DMS79 (cell line): ENCODE results near the gene CENPM.
"Not testable (repeated sequence)": the region's sequence is repeated elsewhere in the genome, so short reads cannot be mapped to it uniquely, and the experiment has no call there.

ENCODE experiments used
- DNase-seq: peaks from one replicate; lab custom pipeline; 2025; lab: John Stamatoyannopoulos, UW

Gene CENPM

GRCh38 chr22:41966225-41966606 lies 19.3 kb upstream of the CENPM start:
- DNase-seq, result no peak

GRCh38 chr22:41964112-41964491 lies 17.1 kb upstream of the CENPM start:
- DNase-seq, result no peak

- DNase-seq, result no peak
These were observed 16.6 kb upstream of the CENPM start for GRCh38 chr22:41963453-41964111.

- no peak for DNase-seq
These were observed 11.1 kb upstream of the CENPM start for GRCh38 chr22:41957941-41958556.

GRCh38 chr22:41952713-41953112 lies 5.8 kb upstream of the CENPM start:
- DNase-seq, result no peak

- no peak for DNase-seq
These were observed 5.0 kb upstream of the CENPM start, which contains the start of gene SMIM45 for GRCh38 chr22:41951898-41952474. SMIM45 (plus strand) TSS chr22:41952150.

GRCh38 chr22:41949297-41949965 lies 2.5 kb upstream of the CENPM start:
- DNase-seq, result no peak

- not testable (repeated sequence) for DNase-seq
These were observed 2.0 kb upstream of the CENPM start for GRCh38 chr22:41948928-41949296.

GRCh38 chr22:41948142-41948541 lies 1.2 kb upstream of the CENPM start:
- no peak for DNase-seq

GRCh38 chr22:41947424-41948080 lies 600 bp upstream of the CENPM start:
- DNase-seq, result no peak

GRCh38 chr22:41943661-41944209 lies 3.2 kb downstream of the CENPM start:
- DNase-seq, result no peak

GRCh38 chr22:41940832-41941765 lies 5.9 kb downstream of the CENPM start:
- DNase-seq, result no peak

- no peak for DNase-seq
These were observed 6.7 kb downstream of the CENPM start for GRCh38 chr22:41939981-41940831.

GRCh38 chr22:41936894-41937169 lies 10.1 kb downstream of the CENPM start:
- DNase-seq, result no peak

- DNase-seq, result no peak
These were observed 11.4 kb downstream of the CENPM start for GRCh38 chr22:41935509-41935908.

GRCh38 chr22:41935015-41935351 lies 12.0 kb downstream of the CENPM start:
- DNase-seq, result no peak

- DNase-seq, result no peak
These were observed 12.5 kb downstream of the CENPM start for GRCh38 chr22:41934284-41935014.

- no peak for DNase-seq
These were observed 13.4 kb downstream of the CENPM start for GRCh38 chr22:41933411-41934177.

- DNase-seq, result no peak
These were observed 14.6 kb downstream of the CENPM start for GRCh38 chr22:41932353-41932752.
